GM12874 (cell line): Measurements from ENCODE around the gene IFNL4.
"Not testable (repeated sequence)": the region's sequence is repeated elsewhere in the genome, so short reads cannot be mapped to it uniquely, and the experiment has no call there.

Experiments
- CTCF ChIP-seq: IDR thresholded peaks from 2 replicates; pipeline ENCODE4 v1.5.1; 2011; ENCODE audit warnings: low read depth, mild to moderate bottlenecking, control low read depth, low read length, moderate library complexity; ENCODE audit not compliant: insufficient read depth

IFNL4 gene

GRCh38 chr19:39277598-39277997, 28.9 kb upstream of the IFNL4 start:
- TF ChIP-seq CTCF = no peak

- no peak for TF ChIP-seq CTCF
Measured at GRCh38 chr19:39276740-39277139, 28.1 kb upstream of the IFNL4 start.

GRCh38 chr19:39275578-39275977, 26.9 kb upstream of the IFNL4 start:
- TF ChIP-seq CTCF = no peak

GRCh38 chr19:39270036-39270871, 21.6 kb upstream of the IFNL4 start:
- no peak for TF ChIP-seq CTCF

- TF ChIP-seq CTCF = not testable (repeated sequence)
Measured at GRCh38 chr19:39268085-39268484, 19.4 kb upstream of the IFNL4 start, which contains the start of gene IFNL2. TSS of gene IFNL2 (plus strand) at chr19:39268396. CDS start at chr19:39268569, 173 bp downstream.

- no peak for TF ChIP-seq CTCF
Measured at GRCh38 chr19:39265321-39265916, 16.8 kb upstream of the IFNL4 start.
